Spleen (tissue), 7 donors: Measurements from ENCODE around the gene PALS1.

Experiments
- CTCF ChIP-seq, 11 experiments: fragments of 200-600 bp in 7 of 11; fragments of 450-650 bp in 4 of 11; sonication (generic) in 4 of 11; IDR thresholded peaks in 8 of 11; conservative IDR thresholded peaks in 3 of 11; 1 replicate in 7 of 11; 2 replicates in 4 of 11; pipeline versions ENCODE4 v1.4.0 to v1.8.0; 2016 to 2021; ENCODE audit warnings: antibody characterized with exemption in 11 of 11, inconsistent platforms in 4 of 11, mild to moderate bottlenecking in 1 of 11
- POLR2A ChIP-seq, 3 donors: fragments of 450-650 bp; IDR thresholded peaks; one replicate each; pipeline ENCODE4 v1.5.1; 2017; ENCODE audit warnings: antibody characterized with exemption in 3 of 3, mild to moderate bottlenecking in 1 of 3
- POLR2AphosphoS5 ChIP-seq, 3 donors: sonication (generic); formaldehyde crosslinking; IDR thresholded peaks; one replicate each; pipeline ENCODE4 v1.5.1; 2017; ENCODE audit warnings: antibody characterized with exemption in 3 of 3
- donor health status: DM: no; HTN: no; CAD: no; lungs with moderate emphysema.
- donor health status: DM: no; HTN: no; CAD: no.
- donor health status: DM: no; HTN: no; CAD: no.

GRCh38 chr14:67237591-67237990, 3.6 kb upstream of the PALS1 start:
- TF ChIP-seq POLR2AphosphoS5 (IDR thresholded peaks at IDR 0.05) (no peak), POLR2A (IDR thresholded peaks at IDR 0.05) (no peak), CTCF (IDR thresholded peaks at IDR 0.05 in 8 of 11, conservative IDR thresholded peaks at IDR 0.05 in 3 of 11) (no peak)
